Nephron (organoid): ENCODE measurements around the gene DGKE.

ENCODE experiments used
- H3K27ac Mint-ChIP-seq, 3 experiments: 2 replicates each; pipeline ENCODE4 v1.8.0; 2020; ENCODE audit warnings: mixed read lengths in 3 of 3, mild to moderate bottlenecking in 2 of 3, moderate library complexity in 1 of 3
- H3K27me3 Mint-ChIP-seq: 2 replicates; pipeline ENCODE4 v1.8.0; 2021; ENCODE audit warnings: low read depth, mild to moderate bottlenecking, moderate library complexity, mixed read lengths
- H3K36me3 Mint-ChIP-seq: 2 replicates; pipeline ENCODE4 v1.8.0; 2020; ENCODE audit warnings: low read depth, mixed read lengths
- H3K4me1 Mint-ChIP-seq: 2 replicates; pipeline ENCODE4 v1.8.0; 2020; ENCODE audit warnings: mixed read lengths
- H3K4me3 Mint-ChIP-seq, 3 experiments: 2 replicates each; pipeline ENCODE4 v1.8.0; 2020; ENCODE audit warnings: mild to moderate bottlenecking in 3 of 3, mixed read lengths in 3 of 3, moderate library complexity in 2 of 3
- H3K9me3 Mint-ChIP-seq: 2 replicates; pipeline ENCODE4 v1.8.0; 2020; ENCODE audit warnings: mixed read lengths
- TF ChIP-seq, protein P1 (sequence below), 3 experiments: fragments of 200-600 bp; sonication (generic); IDR thresholded peaks; one replicate each; pipeline ENCODE4 v1.5.0; 2021; ENCODE audit warnings: antibody characterized with exemption in 3 of 3; ENCODE audit not compliant: unreplicated experiment in 3 of 3

DGKE gene

DNA sequence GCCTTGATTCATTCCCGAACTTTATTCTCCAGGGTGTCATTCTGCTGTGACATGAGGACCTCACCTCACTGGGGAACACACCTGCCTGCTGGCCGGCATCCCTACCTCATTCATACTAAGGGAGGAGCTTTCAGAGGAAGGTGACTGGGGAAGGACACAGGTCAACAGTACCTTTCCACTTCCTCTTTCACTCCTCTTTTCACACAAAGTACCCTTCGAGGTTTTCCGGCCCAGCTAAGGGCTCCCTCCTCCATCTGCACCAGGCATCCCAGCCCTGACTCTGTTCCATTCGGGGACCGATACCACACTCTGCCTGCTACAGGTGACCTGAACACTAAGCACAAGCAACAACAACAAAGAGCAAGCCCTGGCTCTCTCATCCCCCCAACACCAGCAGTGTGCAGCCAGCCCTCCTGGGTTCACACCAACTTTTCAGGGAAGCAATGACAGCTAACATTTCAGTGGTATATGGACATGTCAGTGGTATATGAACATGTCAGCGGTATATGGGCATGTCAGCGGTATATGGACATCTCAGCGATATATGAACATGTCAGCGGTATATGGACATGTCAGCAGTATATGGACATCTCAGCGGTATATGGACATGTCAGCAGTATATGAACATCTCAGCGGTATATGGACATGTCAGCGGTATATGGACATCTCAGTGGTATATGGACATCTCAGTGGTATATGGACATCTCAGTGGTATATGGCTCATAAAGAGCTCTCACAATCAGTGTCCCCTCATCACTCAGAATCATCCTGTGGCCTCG is 63.9 kb downstream of the DGKE start:
- Mint-ChIP-seq H3K9me3 (no peaks in the 10 kb centered on the region), H3K4me1 (peaks cover 24% of the 10 kb centered on the region), H3K27me3 (no peaks in the 10 kb centered on the region), H3K4me3 (no peak overlapping the region), H3K36me3 (peaks cover 31% of the 10 kb centered on the region), H3K27ac (no peak overlapping the region)
- TF ChIP-seq, protein P1, sequence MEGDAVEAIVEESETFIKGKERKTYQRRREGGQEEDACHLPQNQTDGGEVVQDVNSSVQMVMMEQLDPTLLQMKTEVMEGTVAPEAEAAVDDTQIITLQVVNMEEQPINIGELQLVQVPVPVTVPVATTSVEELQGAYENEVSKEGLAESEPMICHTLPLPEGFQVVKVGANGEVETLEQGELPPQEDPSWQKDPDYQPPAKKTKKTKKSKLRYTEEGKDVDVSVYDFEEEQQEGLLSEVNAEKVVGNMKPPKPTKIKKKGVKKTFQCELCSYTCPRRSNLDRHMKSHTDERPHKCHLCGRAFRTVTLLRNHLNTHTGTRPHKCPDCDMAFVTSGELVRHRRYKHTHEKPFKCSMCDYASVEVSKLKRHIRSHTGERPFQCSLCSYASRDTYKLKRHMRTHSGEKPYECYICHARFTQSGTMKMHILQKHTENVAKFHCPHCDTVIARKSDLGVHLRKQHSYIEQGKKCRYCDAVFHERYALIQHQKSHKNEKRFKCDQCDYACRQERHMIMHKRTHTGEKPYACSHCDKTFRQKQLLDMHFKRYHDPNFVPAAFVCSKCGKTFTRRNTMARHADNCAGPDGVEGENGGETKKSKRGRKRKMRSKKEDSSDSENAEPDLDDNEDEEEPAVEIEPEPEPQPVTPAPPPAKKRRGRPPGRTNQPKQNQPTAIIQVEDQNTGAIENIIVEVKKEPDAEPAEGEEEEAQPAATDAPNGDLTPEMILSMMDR (IDR thresholded peaks at IDR 0.05; ENCODE audit: unreplicated experiment in 3 of 3): no peak

DNA sequence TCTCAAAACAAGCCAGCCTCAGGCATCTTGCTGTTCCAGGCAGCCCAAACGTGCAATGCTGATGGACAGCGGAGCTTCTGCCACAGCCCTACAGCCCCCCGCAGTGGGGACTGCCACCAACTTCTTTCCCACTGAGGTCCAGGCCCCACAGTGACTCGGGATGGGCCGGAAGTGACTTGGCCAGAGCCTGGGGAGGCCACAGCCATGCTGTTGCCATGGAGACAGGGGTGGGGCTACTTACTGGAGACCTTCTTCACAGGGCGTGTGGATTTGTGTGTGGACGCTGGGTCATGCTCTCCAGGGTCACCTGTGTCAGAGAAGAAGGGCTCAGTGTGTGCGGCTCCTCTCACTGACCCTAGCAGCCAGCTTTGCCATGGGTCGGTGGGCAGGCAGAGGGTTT is 64.9 kb downstream of the DGKE start:
- H3K4me3 Mint-ChIP-seq: no peak overlapping the region
- no peaks in the 10 kb centered on the region for H3K9me3 Mint-ChIP-seq
- no peaks in the 10 kb centered on the region for H3K27me3 Mint-ChIP-seq
- TF ChIP-seq, protein P1 (IDR thresholded peaks at IDR 0.05; ENCODE audit: unreplicated experiment in 3 of 3): no peak
- peaks cover 24% of the 10 kb centered on the region for H3K4me1 Mint-ChIP-seq
- no peak overlapping the region for H3K27ac Mint-ChIP-seq
- H3K36me3 Mint-ChIP-seq: peaks cover 36% of the 10 kb centered on the region

DNA sequence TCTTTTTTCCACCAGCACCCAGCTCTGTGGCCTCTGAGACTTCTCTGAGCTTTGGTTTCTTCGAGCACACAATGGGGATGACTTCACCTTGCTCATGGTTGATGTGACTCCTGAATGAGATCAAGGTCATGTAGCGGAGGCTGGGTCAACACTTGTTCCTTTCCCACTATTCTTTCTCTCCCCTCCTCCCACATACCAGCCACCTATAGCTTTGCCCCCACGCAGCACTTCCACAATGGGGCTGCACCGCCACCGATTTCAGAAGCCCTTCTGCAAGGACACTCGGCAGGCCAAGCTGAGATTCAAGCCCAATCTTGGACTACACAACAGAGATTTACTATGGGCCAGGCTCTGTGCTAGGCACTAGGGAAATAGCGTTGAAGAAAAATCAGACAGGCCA is 65.5 kb downstream of the DGKE start:
- H3K4me3 Mint-ChIP-seq: no peak overlapping the region
- peaks cover 24% of the 10 kb centered on the region for H3K4me1 Mint-ChIP-seq
- no peak overlapping the region for H3K27ac Mint-ChIP-seq
- peaks cover 42% of the 10 kb centered on the region for H3K36me3 Mint-ChIP-seq
- H3K9me3 Mint-ChIP-seq: peaks cover 4% of the 10 kb centered on the region
- no peaks in the 10 kb centered on the region for H3K27me3 Mint-ChIP-seq
- TF ChIP-seq, protein P1 (IDR thresholded peaks at IDR 0.05; ENCODE audit: unreplicated experiment in 3 of 3): no peak

DNA sequence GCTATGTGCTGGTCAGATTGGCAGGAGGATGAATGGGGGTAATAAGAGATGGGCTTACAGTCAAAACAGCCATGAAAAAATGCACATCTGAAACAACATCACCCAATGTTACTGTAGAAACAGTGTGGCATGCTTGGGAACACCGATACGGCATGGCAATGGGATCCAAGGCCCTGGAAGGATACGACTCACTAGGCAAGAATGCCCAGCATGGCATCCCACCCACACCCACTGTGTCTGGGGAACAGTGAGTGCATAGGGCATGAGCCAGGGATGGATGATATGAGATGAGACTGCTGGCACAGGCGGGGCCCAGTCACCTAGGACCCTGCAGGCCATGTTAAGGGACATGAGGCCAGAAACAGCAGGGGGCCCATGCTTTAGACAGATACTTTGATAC is 68.4 kb downstream of the DGKE start:
- H3K4me3 Mint-ChIP-seq: no peak overlapping the region
- H3K9me3 Mint-ChIP-seq: peaks cover 4% of the 10 kb centered on the region
- peaks cover 9% of the 10 kb centered on the region for H3K4me1 Mint-ChIP-seq
- peaks cover 55% of the 10 kb centered on the region for H3K36me3 Mint-ChIP-seq
- no peaks in the 10 kb centered on the region for H3K27me3 Mint-ChIP-seq
- H3K27ac Mint-ChIP-seq: no peak overlapping the region
- TF ChIP-seq, protein P1 (IDR thresholded peaks at IDR 0.05; ENCODE audit: unreplicated experiment in 3 of 3): no peak

DNA sequence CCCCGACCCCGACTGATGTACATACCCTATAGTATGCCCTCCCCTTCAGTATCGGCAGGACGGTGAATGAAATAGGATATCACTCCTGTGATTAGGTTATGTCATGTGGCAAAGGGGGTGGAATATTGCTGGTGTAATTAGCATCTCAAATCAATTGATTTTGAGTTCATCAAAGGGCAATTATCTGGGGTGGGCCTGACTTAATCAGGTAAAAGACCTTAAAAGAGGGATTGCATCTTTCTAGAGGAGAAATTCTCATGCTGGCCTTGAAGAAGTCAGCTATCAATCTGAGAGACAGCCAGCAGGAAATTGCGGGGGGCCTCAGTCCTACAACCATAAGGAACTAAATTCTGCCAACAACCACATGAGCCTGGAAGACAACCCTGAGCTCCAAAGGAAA is 69.6 kb downstream of the DGKE start:
- peaks cover 9% of the 10 kb centered on the region for H3K4me1 Mint-ChIP-seq
- H3K36me3 Mint-ChIP-seq: peaks cover 63% of the 10 kb centered on the region
- H3K27me3 Mint-ChIP-seq: peaks cover 2% of the 10 kb centered on the region
- no peak overlapping the region for H3K27ac Mint-ChIP-seq
- H3K4me3 Mint-ChIP-seq: no peak overlapping the region
- TF ChIP-seq, protein P1 (IDR thresholded peaks at IDR 0.05; ENCODE audit: unreplicated experiment in 3 of 3): no peak
- H3K9me3 Mint-ChIP-seq: peaks cover 4% of the 10 kb centered on the region

DNA sequence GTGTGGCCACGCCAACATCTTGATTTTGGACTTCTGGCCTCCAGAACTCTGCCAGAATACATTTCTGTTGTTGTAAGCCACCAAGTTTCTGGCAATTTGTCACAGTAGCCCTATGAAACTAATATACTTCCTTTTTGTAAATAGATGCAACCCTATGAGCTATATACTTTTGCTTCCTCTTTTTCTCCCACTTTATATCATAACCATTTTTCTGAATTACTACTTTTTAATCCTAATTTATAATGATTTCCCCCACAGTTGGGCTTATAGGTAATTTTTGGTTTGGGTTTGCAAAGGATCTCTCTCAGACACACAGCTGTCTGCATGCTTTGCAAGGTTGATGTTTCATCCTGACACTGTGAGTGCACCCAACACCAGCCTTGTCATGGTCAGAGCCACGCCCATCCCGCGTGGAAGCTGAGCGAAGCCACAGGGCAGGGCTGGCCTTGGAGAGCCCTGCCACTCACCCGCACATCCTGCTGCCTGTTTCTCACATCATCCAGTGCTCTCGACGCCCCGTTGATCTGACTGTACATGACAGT is 74.1 kb downstream of the DGKE start:
- Mint-ChIP-seq H3K9me3 (peaks cover 4% of the 10 kb centered on the region), H3K36me3 (peaks cover 44% of the 10 kb centered on the region), H3K27me3 (peaks cover 4% of the 10 kb centered on the region), H3K4me3 (no peak overlapping the region), H3K27ac (no peak overlapping the region), H3K4me1 (no peaks in the 10 kb centered on the region)
- TF ChIP-seq, protein P1 (IDR thresholded peaks at IDR 0.05; ENCODE audit: unreplicated experiment in 3 of 3): no peak
